H1 (cell line): ENCODE data around the gene IGLL1. TPM values are rescaled to one million over a fixed set of nuclear protein-coding genes. Genes with fewer than 3 reads are reported as not detected.
"Not testable (repeated sequence)": the region's sequence is repeated elsewhere in the genome, so short reads cannot be mapped to it uniquely, and the experiment has no call there.

Experiments
- CTCF ChIA-PET: fragments of 300-600 bp; sonication (Branson Sonifier 250); formaldehyde crosslinking; loops from one replicate; lab custom pipeline; 2021; ENCODE audit not compliant: partially characterized antibody; lab: Charles Lee
- POLR2A ChIA-PET: fragments of 300-600 bp; sonication (Branson Sonifier 250); formaldehyde crosslinking; loops from one replicate; lab custom pipeline; 2021; ENCODE audit warnings: inconsistent platforms; ENCODE audit not compliant: partially characterized antibody; lab: Charles Lee
- DNase-seq, 2 experiments: peaks; one replicate each; pipeline versions ENCODE4 v3.0.0 to v3.0.0-alpha.2; 2010 to 2022; ENCODE audit warnings: low spot score in 2 of 2, low read depth in 1 of 2, mixed read lengths in 1 of 2
- FAIRE-seq: peaks from 2 replicates; lab custom pipeline; 2011; peaks lifted over from hg19 to GRCh38; lab: Jason Lieb, UNC
- H2AFZ ChIP-seq: 2 replicates; pipeline ENCODE4 v1.8.1; 2012; ENCODE audit warnings: low read length, inconsistent platforms
- H2AK5ac ChIP-seq: 2 replicates; pipeline ENCODE4 v1.6.1; 2013; ENCODE audit warnings: low read depth, low read length
- H2BK120ac ChIP-seq: replicated peaks from 2 replicates; pipeline ENCODE3; 2013; ENCODE audit warnings: low read depth, low read length, inconsistent platforms
- H2BK12ac ChIP-seq: 2 replicates; pipeline ENCODE4 v1.6.1; 2013; ENCODE audit warnings: low read depth, low read length
- H2BK15ac ChIP-seq: 2 replicates; pipeline ENCODE4 v1.6.1; 2013; ENCODE audit warnings: low read length
- H2BK20ac ChIP-seq: 2 replicates; pipeline ENCODE4 v1.6.1; 2013; ENCODE audit warnings: low read length
- H2BK5ac ChIP-seq: 2 replicates; pipeline ENCODE4 v1.6.1; 2013; ENCODE audit warnings: low read depth, low read length
- H3K14ac ChIP-seq: 2 replicates; pipeline ENCODE4 v1.6.1; 2013; ENCODE audit warnings: inconsistent platforms; ENCODE audit not compliant: insufficient read length
- H3K18ac ChIP-seq: 2 replicates; pipeline ENCODE4 v1.6.1; 2013; ENCODE audit warnings: low read length; ENCODE audit errors: extremely low read depth
- H3K23ac ChIP-seq: 2 replicates; pipeline ENCODE4 v1.6.1; 2013; ENCODE audit warnings: inconsistent platforms; ENCODE audit not compliant: insufficient read length
- H3K23me2 ChIP-seq: 2 replicates; pipeline ENCODE4 v1.6.1; 2013; ENCODE audit warnings: low read depth, low read length
- H3K27ac ChIP-seq: 2 replicates; pipeline ENCODE4 v1.6.1; 2011; ENCODE audit warnings: low read depth, low read length, inconsistent platforms
- H3K27me3 ChIP-seq, 4 experiments: replicated peaks in 1 of 4; 1 replicate in 1 of 4; 2 replicates in 3 of 4; pipeline versions ENCODE4 v1.6.1 to v1.8.1; 2011 to 2013; ENCODE audit warnings: low read length in 3 of 4, mild to moderate bottlenecking in 3 of 4, inconsistent platforms in 2 of 4, mixed read lengths in 2 of 4, moderate library complexity in 1 of 4; ENCODE audit not compliant: control insufficient read depth in 3 of 4, insufficient read depth in 3 of 4; ENCODE audit errors: extremely low read depth in 1 of 4
- H3K36me3 ChIP-seq, 4 experiments: 2 replicates each; pipeline versions ENCODE4 v1.6.1 to v1.8.1; 2011 to 2013; ENCODE audit warnings: mild to moderate bottlenecking in 4 of 4, low read length in 3 of 4, moderate library complexity in 2 of 4, control low read depth in 1 of 4, inconsistent platforms in 1 of 4; ENCODE audit not compliant: insufficient read depth in 4 of 4, control insufficient read depth in 2 of 4
- H3K4ac ChIP-seq: replicated peaks from 2 replicates; pipeline ENCODE3; 2013; ENCODE audit warnings: low read length, low read depth, mixed read lengths, inconsistent platforms; ENCODE audit not compliant: insufficient read length
- H3K4me1 ChIP-seq, 4 experiments: replicated peaks in 1 of 4; 1 replicate in 1 of 4; 2 replicates in 3 of 4; pipeline versions ENCODE4 v1.6.1 to v1.8.1; 2011 to 2013; ENCODE audit warnings: low read length in 3 of 4, inconsistent platforms in 2 of 4, mixed read lengths in 1 of 4; ENCODE audit not compliant: insufficient read depth in 4 of 4, control insufficient read depth in 3 of 4
- H3K4me2 ChIP-seq, 2 experiments: 2 replicates each; pipeline versions ENCODE4 v1.6.1 to v1.8.1; 2011 to 2013; ENCODE audit warnings: low read depth in 2 of 2, low read length in 2 of 2, control low read depth in 1 of 2, inconsistent platforms in 1 of 2, mild to moderate bottlenecking in 1 of 2; ENCODE audit not compliant: insufficient read depth in 1 of 2
- H3K4me3 ChIP-seq, 4 experiments: fragments of 200-600, 300-600 bp in 1 of 4; sonication (generic), shearing (Covaris generic), sonication (Bioruptor Twin) in 1 of 4; 2 replicates each; pipeline versions ENCODE4 v1.5.1 to v1.8.1; 2011 to 2016; ENCODE audit warnings: low read length in 4 of 4, low read depth in 3 of 4, control low read depth in 2 of 4, inconsistent platforms in 2 of 4, mild to moderate bottlenecking in 2 of 4, mixed read lengths in 1 of 4, moderate library complexity in 1 of 4; ENCODE audit not compliant: insufficient read depth in 2 of 4; ENCODE audit errors: extremely low read depth in 1 of 4
- H3K56ac ChIP-seq: replicated peaks from 2 replicates; pipeline ENCODE3; 2013; ENCODE audit warnings: low read depth, mild to moderate bottlenecking, mixed read lengths, low read length, inconsistent platforms; ENCODE audit not compliant: insufficient read length
- H3K79me1 ChIP-seq: 2 replicates; pipeline ENCODE4 v1.6.1; 2013; ENCODE audit warnings: low read depth, low read length, control low read depth
- H3K79me2 ChIP-seq, 2 experiments: 2 replicates each; pipeline versions ENCODE4 v1.6.1 to v1.8.1; 2012 to 2013; ENCODE audit warnings: low read length in 2 of 2, mild to moderate bottlenecking in 2 of 2, inconsistent platforms in 1 of 2; ENCODE audit not compliant: insufficient read depth in 2 of 2, control insufficient read depth in 1 of 2
- H3K9ac ChIP-seq, 4 experiments: replicated peaks in 1 of 4; 1 replicate in 1 of 4; 2 replicates in 3 of 4; pipeline versions ENCODE4 v1.6.1 to v1.8.1; 2011 to 2013; ENCODE audit warnings: low read depth in 3 of 4, low read length in 3 of 4, control low read depth in 2 of 4, mild to moderate bottlenecking in 2 of 4, moderate library complexity in 2 of 4, inconsistent platforms in 1 of 4; ENCODE audit errors: extremely low read depth in 1 of 4
- H3K9me3 ChIP-seq, 2 experiments: 2 replicates each; pipeline versions ENCODE4 v1.6.1 to v1.8.1; 2012 to 2013; ENCODE audit warnings: mild to moderate bottlenecking in 2 of 2, moderate library complexity in 2 of 2, control low read depth in 1 of 2, inconsistent platforms in 1 of 2, low read depth in 1 of 2, low read length in 1 of 2, mixed read lengths in 1 of 2; ENCODE audit not compliant: insufficient read depth in 2 of 2
- H4K20me1 ChIP-seq, 2 experiments: replicated peaks in 1 of 2; 2 replicates each; pipeline versions ENCODE3 to v1.8.1; 2011 to 2013; ENCODE audit warnings: inconsistent platforms in 2 of 2, low read length in 2 of 2, mild to moderate bottlenecking in 1 of 2; ENCODE audit not compliant: insufficient read depth in 2 of 2, control insufficient read depth in 1 of 2
- H4K5ac ChIP-seq: 2 replicates; pipeline ENCODE4 v1.6.1; 2013; ENCODE audit warnings: low read length, low read depth, mixed read lengths, inconsistent platforms; ENCODE audit not compliant: insufficient read length
- H4K8ac ChIP-seq: 2 replicates; pipeline ENCODE4 v1.8.0; 2013; ENCODE audit warnings: mild to moderate bottlenecking, moderate library complexity, low read length, inconsistent platforms; ENCODE audit not compliant: insufficient read depth; ENCODE audit errors: extremely low read depth
- H4K91ac ChIP-seq: replicated peaks from 2 replicates; pipeline ENCODE3; 2013; ENCODE audit warnings: low read length, mixed read lengths, inconsistent platforms; ENCODE audit not compliant: insufficient read length
- WGBS, 2 experiments: shearing (Covaris generic) in 1 of 2; methylation state at CpG; one replicate each; pipeline versions ENCODE4 v1.1.6 to v1.1.7; 2013 to 2015; ENCODE audit warnings: low lambda C conversion rate in 2 of 2, mixed read lengths in 2 of 2, inconsistent platforms in 1 of 2, low coverage in 1 of 2, missing lambda C conversion rate in 1 of 2; ENCODE audit not compliant: insufficient replicate concordance in 2 of 2, insufficient coverage in 1 of 2, insufficient read length in 1 of 2; ENCODE audit errors: extremely low coverage in 1 of 2, missing lambda C conversion rate in 1 of 2; 5-methylcytosine and 5-hydroxymethylcytosine counted together
- polyA plus RNA-seq, 7 experiments: library from polyadenylated mRNA; depleted of rRNA in 3 of 7; stranded (reverse) in 5 of 7; unstranded in 2 of 7; fragments of >200 nt in 5 of 7; fragments of 200-250 nt in 2 of 7; gene quantifications; 1 replicate in 5 of 7; 2 replicates in 1 of 7; 4 replicates in 1 of 7; pipeline versions ENCODE4 v1.2.1 to v1.2.3, GENCODE V29; 2011 to 2013; ENCODE audit warnings: missing spikeins in 2 of 7, mixed read lengths in 2 of 7
- total RNA-seq: library from RNA; stranded (reverse); fragmentation: NEBNext Ultra II Directional; extraction: Animal tissue kit (Norgen Biotek cat#: 25700); gene quantifications from 2 replicates; pipeline ENCODE4 v1.2.1, GENCODE V29; 2021

Gene IGLL1
- total and polyA plus RNA-seq, 2 of the 8 experiments (the other 6 are each of a cell fraction or from before 2014, with no cell fraction given) = not detected

DNA sequence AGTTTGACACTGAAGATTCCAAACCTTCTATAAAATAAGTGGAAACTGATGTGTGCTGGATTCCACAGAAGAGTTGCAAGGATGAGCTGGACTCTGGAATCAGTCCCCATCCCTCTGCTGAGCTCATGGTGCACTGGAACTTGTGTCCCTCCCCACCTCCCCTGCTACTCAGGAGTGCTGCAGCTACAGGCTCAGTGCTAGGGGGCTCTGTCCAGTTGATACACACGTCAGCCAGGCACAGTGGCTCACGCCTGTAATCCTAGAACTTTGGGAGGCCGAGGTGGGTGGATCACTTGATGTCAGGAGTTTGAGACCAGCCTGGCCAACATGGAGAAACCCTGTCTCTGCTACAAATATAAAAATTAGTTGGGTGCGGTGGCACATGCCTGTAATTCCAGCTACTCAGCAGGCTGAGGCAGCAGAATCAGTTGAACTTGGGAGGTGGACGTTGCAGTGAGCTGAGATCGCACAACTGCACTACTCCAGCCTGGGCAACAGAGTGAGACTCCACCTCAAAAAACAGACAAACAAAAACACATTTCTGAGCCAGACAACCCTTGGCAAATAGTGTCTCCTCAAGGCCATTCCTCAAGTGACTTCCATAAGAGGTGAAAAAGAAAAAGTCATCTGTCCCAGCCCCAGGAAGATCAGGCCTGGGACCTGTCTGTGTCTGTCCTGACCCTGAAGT lies 48.1 kb upstream of the IGLL1 start:
- H3K14ac ChIP-seq, H4K8ac ChIP-seq, POLR2A ChIA-PET: not testable (repeated sequence)

More for the DNA sequence above, 48.1 kb upstream of the IGLL1 start:
- H4K20me1 ChIP-seq, H3K4me1 ChIP-seq, H2BK20ac ChIP-seq, H3K18ac ChIP-seq, H3K4ac ChIP-seq, DNase-seq, H3K27ac ChIP-seq, H3K4me2 ChIP-seq, H3K9ac ChIP-seq, H3K56ac ChIP-seq, H2AFZ ChIP-seq, H3K23ac ChIP-seq, H3K23me2 ChIP-seq, H3K79me2 ChIP-seq, H3K27me3 ChIP-seq, H2BK120ac ChIP-seq, H3K36me3 ChIP-seq, H2BK12ac ChIP-seq, H4K5ac ChIP-seq, H3K4me3 ChIP-seq, H4K91ac ChIP-seq, H3K79me1 ChIP-seq, H2BK5ac ChIP-seq, H3K9me3 ChIP-seq, H2BK15ac ChIP-seq, H2AK5ac ChIP-seq, FAIRE-seq: not testable (repeated sequence)
- WGBS, 2 experiments = 75% methylated on average over 5 of the region's 6 CpGs; no CpG with 5 or more reads in 1 of the 2 experiments
- CTCF ChIA-PET = interaction anchor here (0.6 to 1.5 kb wide), 5 partner anchors 10 to 221 kb away, joined by 3 to 6 read pairs (median 3); no protein-coding TSS in a partner anchor
